Sigmoid colon (tissue), 3 donors: ENCODE results near the gene HOXB2.
A peak's percentile ranks its signal among the peaks of the same experiment; 100 is the strongest.

Source experiments
- CTCF ChIP-seq, 4 experiments: fragments of 450-650 bp in 3 of 4; fragments of 200-600 bp in 1 of 4; IDR thresholded peaks; one replicate each; pipeline ENCODE4 v1.5.1; 2016 to 2019; ENCODE audit warnings: antibody characterized with exemption in 4 of 4, mild to moderate bottlenecking in 3 of 4, moderate library complexity in 2 of 4
- POLR2A ChIP-seq, 2 donors: fragments of 450-650 bp; IDR thresholded peaks; one replicate each; pipeline ENCODE4 v1.6.1; 2016; ENCODE audit warnings: antibody characterized with exemption in 2 of 2, mild to moderate bottlenecking in 2 of 2, moderate library complexity in 2 of 2

GRCh38 chr17:48552466-48553189, 7.7 kb upstream of the HOXB2 start:
- no peak for TF ChIP-seq CTCF (IDR thresholded peaks at IDR 0.05)
- TF ChIP-seq POLR2A (IDR thresholded peaks at IDR 0.05): peak; percentile 30 to 48
